HG02970 (cell line): ENCODE measurements around the gene PSAT1.

Source experiments
- ATAC-seq: cut with Tn5 transposase; IDR thresholded peaks from one replicate; pipeline ENCODE4 v1.9.1; 2021; ENCODE audit warnings: mild to moderate bottlenecking, moderate library complexity, moderate number of reproducible peaks; ENCODE audit not compliant: unreplicated experiment, low FRiP score

PSAT1 gene

DNA sequence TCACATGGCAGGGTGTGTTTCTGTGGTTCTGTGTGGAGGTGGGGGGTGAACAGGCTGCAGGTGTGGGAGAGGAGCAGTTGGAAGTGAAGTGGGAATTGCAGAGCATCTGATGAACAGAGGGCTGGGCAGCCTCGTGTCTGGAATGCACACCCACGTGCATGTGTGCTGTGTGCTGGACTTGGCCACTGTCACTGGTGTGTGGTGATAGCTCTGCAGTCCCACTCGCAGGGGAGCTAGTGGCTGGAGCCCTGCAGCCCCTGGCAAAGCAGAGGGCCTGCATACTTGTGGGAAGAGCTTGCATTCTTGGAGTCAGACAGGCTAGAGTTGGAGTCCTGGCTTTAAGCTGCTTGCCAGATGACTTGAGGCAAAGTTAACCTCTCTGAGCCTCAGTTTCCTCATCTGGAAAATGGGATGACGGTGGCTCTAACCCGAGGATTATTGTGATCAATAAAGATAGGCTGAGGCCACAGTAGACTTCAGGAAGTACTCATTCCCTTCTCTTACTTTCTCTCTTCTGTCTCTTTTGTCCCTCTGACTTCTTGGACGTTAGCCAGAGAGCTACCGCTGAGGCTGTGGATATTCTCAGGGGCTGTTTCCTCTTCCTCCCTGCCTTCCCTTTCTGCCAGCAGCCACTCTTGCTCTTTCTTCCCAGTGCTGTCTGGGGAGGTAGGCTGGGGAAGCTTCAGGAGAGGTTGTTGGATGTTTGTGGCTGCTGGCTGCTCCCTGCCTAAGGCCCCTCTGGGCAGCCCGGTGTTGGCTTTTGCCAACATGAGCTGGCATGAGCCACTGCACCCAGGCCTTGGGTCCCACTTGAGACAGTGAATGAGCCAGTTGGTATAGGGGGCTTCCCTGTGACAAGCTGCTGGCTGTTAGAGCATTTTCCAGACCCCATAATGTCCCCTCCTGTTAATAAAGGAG is 18.3 kb downstream of the PSAT1 start:
- ATAC-seq: no peak

DNA sequence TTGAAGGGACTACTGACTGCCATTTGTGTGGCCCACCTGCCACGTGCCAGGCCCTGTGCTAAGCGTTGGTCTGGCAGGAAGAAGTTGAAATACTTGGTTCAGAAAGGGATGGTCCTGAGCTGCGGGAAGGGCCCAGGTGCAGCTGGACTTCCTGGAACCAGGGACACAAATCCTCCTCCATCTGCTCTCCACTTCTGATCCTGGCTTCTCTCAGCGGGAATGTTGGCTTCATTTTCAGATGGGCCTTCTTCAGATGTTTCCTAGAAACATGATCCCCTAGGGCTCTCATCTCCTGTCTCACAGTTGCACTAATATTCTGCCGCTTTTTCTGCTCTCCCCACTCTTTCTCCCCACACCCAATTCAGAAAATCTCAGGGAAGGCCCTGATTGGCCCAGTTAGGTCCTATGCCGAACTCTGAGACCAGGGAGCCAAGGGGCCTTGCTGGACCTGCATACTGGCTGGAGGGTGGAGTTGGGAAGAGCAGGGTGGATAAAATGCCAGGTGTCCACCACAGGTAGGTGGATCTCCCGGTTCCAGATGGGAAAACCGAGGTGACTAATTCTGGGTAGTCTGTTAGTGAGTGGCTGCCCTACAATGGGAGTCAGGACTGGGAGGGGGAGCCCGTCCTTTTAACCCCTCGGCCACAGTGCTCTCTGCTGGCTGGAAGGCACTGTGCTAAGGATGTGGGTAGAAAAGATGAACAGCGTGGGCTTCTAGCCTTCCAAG is 19.4 kb downstream of the PSAT1 start:
- ATAC-seq: no peak

GRCh38 chr9:78319197-78320029 is 22.5 kb downstream of the PSAT1 start:
- ATAC-seq: no peak

DNA sequence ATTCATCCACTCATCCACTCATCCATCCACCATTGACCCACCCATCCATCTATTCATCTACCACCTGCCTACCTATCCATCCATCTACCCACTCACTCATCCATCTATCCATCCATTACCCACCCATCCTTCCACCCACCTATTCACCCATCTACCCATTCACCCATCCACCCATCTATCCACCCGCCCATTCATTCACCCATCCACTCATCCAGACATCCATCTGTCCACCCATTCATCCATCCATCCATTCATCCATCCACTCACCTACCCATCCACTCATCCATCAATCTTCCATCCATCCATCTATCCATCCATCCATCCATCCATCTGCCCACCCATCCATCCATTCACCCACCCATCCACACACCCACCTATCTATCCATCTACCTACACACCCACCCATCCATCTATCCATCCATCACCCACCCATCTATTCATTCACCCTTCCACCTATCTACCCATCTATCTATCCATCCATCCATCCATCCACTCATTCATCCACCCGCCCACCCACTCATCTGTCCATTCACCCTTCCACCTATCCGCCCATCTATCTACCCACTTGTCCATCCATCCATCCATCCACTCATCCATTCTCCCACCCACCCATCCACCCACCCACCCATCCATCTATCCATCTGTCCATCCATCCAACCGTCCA is 23.2 kb downstream of the PSAT1 start:
- no peak for ATAC-seq

DNA sequence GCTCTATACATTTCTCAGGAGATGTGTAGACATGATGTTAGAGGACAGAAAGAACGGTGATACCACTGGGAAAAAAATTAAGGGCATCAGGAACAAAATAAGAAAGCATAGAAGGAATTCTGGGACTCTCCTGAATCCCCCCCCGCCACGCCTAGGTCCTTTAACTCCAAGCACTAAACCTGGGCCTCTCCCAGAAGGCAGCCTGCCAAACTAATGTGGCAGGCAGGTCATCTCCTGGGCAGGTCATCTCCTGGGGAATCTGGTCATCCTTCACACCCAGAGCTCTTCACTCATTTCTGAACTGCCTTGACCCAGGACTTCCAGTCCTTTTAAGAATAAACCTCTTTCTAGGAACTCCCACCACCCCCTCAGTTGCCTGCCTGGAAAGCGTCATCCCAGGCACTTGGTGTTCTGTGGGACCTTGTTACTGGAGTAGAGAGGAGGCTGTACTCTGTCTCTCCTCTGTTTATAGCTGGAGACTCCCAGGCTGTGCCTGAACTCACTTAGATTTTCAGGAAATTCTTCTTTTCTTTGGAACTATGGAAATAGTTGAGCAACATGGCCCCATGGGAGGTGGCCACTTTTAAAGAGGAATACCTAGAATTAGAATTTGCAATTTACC is 24.1 kb downstream of the PSAT1 start:
- no peak for ATAC-seq

DNA sequence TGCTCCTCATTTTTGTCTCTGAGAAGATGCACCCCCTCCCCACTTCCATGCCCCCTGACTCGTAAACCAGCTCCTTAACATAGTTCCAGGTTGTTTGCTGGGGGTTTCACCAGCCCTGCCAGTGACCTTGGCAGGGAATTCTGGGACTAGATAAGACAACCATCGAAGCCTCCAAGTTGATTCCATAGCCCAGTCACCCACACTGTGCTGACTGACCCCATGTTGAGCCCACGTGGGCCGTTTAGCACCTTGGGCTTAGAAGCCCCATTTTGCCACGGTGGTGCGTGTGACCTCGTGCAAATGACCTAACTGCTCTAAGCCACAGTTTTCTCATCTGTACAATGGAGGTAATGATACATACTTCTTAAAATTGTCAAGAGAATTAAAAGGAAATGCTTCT is 24.6 kb downstream of the PSAT1 start:
- no peak for ATAC-seq

- no peak for ATAC-seq
Measured at GRCh38 chr9:78324068-78324650, 27.2 kb downstream of the PSAT1 start.

DNA sequence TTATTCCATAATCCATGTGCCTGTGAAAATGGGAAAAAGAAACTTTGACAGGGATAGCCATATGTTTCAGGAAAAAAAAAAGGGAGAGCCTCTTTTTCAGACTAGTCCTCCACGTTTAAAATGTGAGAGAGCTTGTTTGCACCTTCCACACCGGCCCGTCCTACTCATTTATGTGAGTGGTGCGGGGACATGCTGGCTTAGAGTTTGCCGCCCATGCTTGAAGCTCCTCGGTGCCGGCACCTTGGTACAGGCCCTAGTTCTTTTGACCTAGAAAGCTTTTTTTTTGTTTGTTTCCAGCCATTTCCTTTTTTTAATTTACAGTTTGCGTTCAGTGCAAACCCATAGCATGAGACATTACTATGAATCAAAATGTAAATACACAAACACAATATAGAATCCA is 27.8 kb downstream of the PSAT1 start:
- no peak for ATAC-seq

DNA sequence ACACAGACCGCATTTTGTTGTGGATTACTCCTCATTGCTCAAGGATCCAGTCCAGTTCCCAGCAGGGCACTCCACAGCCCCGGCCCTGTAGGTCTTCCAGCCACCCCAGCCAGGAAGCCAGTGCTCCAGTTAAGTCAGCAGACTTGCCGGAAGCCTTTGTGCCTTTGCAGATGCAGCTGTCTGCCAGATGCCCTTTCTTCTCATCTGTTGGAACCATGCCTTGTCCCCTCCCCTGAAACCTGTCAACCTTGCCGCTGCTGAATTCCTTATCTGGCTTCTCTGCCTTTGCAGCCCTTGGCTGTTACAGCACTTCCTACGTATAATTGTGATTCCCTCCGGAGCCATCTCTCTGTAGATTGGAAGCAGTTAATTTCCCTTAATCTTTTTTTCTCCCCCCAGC is 28.4 kb downstream of the PSAT1 start:
- ATAC-seq: no peak

DNA sequence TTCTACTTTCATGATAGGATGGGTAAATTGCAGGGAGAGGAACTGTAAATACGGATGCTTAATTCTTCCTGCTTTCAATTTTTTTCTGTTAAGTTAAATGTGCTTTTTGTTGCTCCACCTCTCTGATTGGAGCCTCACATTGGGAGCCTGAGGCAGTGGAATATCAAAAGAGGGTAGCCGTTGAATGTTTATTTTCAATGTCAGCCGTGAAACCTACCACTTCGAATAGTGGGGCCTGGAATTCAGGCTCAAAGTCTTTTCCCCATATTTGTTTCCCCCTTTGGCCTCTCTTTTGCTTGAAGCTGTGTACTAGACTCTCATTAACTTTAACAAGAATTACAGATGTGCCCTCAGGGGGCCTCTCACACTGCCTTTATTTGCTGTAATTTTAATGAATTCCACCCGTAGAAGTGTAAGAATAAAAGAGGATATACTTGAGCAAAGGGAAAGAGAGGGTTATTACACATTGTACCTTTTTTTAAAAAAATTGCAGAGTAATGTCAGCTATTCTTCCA is 29.0 kb downstream of the PSAT1 start:
- no peak for ATAC-seq

DNA sequence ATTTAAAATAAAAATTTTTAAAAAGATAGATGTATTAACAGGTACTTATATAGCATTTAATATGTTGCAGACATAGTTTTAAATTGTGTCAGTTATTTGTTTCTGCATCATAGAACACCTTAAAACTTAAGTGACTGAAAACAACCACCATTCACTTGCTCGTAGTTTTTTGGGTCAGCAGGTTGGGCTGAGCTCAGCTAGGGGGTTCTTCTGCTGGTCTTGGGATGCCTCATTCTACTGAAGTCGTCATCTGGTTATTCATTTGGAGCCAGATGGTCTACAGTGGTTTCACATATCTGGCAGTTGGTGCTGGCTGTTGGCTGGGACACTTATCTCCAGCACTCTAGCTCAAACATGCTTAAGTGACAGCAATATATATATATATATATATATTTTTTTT is 29.6 kb downstream of the PSAT1 start:
- ATAC-seq: no peak

GRCh38 chr9:78332381-78332780 is 35.5 kb downstream of the PSAT1 start:
- no peak for ATAC-seq

DNA sequence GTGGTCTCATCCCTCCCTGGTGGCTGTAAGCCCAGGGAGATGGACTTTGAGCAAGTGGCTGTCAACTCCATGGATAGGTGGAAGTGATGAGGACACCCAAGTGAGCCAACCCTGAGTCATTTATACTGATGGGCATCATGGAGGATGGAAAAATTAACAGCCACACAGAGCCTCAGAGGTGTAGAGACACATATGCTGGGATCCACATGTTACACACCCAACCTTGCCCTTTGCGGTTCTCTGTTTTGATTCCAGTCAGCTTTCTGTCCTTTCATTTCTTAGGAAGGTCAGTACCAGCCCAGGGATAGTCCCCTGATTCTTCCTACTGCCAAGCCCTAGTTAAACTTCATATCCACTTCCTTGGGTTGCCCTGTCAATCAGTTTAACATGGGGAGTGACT is 51.9 kb downstream of the PSAT1 start:
- no peak for ATAC-seq

DNA sequence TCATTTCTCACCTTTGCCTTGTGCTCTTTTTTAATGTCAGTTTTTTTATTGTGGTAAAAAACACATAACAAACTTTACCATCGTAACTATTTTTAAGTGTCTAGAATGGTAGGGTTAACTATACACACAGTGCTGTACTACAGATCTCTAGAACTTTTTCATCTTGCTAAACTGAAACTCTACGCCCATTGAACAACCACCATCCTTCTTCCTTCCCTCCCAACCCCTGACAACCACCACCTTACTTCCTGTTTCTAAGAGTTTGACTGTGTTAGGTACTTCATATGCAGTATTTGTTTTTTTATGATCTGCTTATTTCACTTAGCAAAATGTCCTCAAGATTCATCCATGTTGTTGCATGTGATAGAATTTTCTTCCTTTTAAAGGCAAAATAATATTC is 54.9 kb downstream of the PSAT1 start:
- no peak for ATAC-seq

DNA sequence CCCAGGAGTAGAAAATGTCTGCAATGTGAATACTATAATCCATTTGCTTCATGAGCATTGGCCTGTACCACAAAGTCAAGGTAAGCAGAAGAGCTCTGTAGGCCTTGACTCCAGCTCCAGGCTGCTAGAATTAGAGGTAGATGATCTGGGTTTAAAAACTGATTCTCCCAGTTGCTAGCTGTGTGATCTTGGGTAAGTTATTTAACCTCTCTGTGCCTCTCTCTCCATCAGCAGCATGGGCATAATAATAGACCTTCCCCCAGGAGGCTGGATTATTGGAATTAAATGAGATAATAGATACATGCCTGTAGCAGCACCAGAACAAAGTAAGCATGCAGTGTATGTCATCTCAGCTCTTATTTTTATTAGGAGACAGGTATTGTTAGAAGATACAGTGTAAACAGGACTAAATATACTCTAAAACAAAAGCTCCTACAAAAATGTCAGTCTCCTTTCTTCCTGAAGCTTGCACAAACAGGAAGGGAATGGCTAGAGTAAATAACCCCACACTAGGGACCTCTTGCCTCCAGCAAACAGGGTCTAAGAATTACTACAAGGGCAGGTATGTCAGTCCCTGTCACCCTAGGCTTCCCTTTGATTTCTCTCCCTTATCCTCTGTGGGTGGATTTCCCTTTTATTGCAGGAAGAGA is 57.5 kb downstream of the PSAT1 start:
- ATAC-seq: no peak

GRCh38 chr9:78354989-78355388 is 58.1 kb downstream of the PSAT1 start:
- ATAC-seq: no peak

- ATAC-seq: no peak
Measured at GRCh38 chr9:78356634-78357033, 59.7 kb downstream of the PSAT1 start.

GRCh38 chr9:78357165-78357873 is 60.4 kb downstream of the PSAT1 start:
- ATAC-seq: no peak
